ENCODE measurements around the gene CSTA. TPM values are rescaled to one million over a fixed set of nuclear protein-coding genes. Genes with fewer than 3 reads are reported as not detected.

Gene CSTA
- total RNA-seq, 3 donors from 2014 or later = 9.1 to 40.3 (median 15.7) TPM

GRCh38 chr3:122342803-122343202 lies 17.8 kb downstream of the CSTA start:
- Histone ChIP-seq H3K9me3 (no peaks in the 10 kb centered on the region), H3K4me1 (no peaks in the 10 kb centered on the region), H3K27ac (no peak overlapping the region), H3K36me3 (no peaks in the 10 kb centered on the region), H3K27me3 (no peaks in the 10 kb centered on the region), H3K4me3 (no peak overlapping the region)
- intact Hi-C loops (cut with DNase I; ENCODE audit: low total_unique reads) = no loop called here
- TF ChIP-seq CTCF (IDR thresholded peaks at IDR 0.05) = no peak
- TF ChIP-seq POLR2A (IDR thresholded peaks at IDR 0.05) = no peak
- no peak for TF ChIP-seq POLR2AphosphoS5 (IDR thresholded peaks at IDR 0.05)
- no peak for DNase-seq (ENCODE audit: low spot score in 2 of 2)

GRCh38 chr3:122343654-122344053 lies 18.6 kb downstream of the CSTA start:
- Histone ChIP-seq H3K4me1 (no peaks in the 10 kb centered on the region), H3K27me3 (no peaks in the 10 kb centered on the region), H3K36me3 (no peaks in the 10 kb centered on the region), H3K4me3 (no peak overlapping the region), H3K27ac (no peak overlapping the region), H3K9me3 (no peaks in the 10 kb centered on the region)
- no peak for TF ChIP-seq POLR2A (IDR thresholded peaks at IDR 0.05)
- no peak for TF ChIP-seq CTCF (IDR thresholded peaks at IDR 0.05)
- no peak for TF ChIP-seq POLR2AphosphoS5 (IDR thresholded peaks at IDR 0.05)
- DNase-seq (ENCODE audit: low spot score in 2 of 2) = no peak
- intact Hi-C loops (cut with DNase I; ENCODE audit: low total_unique reads) = no loop called here

GRCh38 chr3:122349171-122349570 lies 24.1 kb downstream of the CSTA start:
- Histone ChIP-seq H3K9me3 (no peaks in the 10 kb centered on the region), H3K4me3 (no peak overlapping the region), H3K27me3 (no peaks in the 10 kb centered on the region), H3K4me1 (no peaks in the 10 kb centered on the region), H3K27ac (no peak overlapping the region), H3K36me3 (no peaks in the 10 kb centered on the region)
- intact Hi-C loops (cut with DNase I; ENCODE audit: low total_unique reads) = no loop called here
- no peak for DNase-seq (ENCODE audit: low spot score in 2 of 2)
- TF ChIP-seq POLR2A (IDR thresholded peaks at IDR 0.05) (no peak), POLR2AphosphoS5 (IDR thresholded peaks at IDR 0.05) (no peak), CTCF (IDR thresholded peaks at IDR 0.05) (no peak)

- no peaks in the 10 kb centered on the region for H3K36me3 ChIP-seq
- intact Hi-C loops (cut with DNase I; ENCODE audit: low total_unique reads) = no loop called here
- no peak for DNase-seq (ENCODE audit: low spot score in 2 of 2)
- H3K27me3 ChIP-seq = no peaks in the 10 kb centered on the region
- no peaks in the 10 kb centered on the region for H3K4me1 ChIP-seq
- H3K9me3 ChIP-seq = no peaks in the 10 kb centered on the region
- H3K4me3 ChIP-seq = no peak overlapping the region
- H3K27ac ChIP-seq = no peak overlapping the region
- TF ChIP-seq POLR2AphosphoS5 (IDR thresholded peaks at IDR 0.05) (no peak), POLR2A (IDR thresholded peaks at IDR 0.05) (no peak), CTCF (IDR thresholded peaks at IDR 0.05) (no peak)
These were observed 25.9 kb downstream of the CSTA start for GRCh38 chr3:122350814-122351418.

GRCh38 chr3:122351612-122352011 lies 26.6 kb downstream of the CSTA start:
- H3K36me3 ChIP-seq = no peaks in the 10 kb centered on the region
- no peak overlapping the region for H3K27ac ChIP-seq
- H3K9me3 ChIP-seq = no peaks in the 10 kb centered on the region
- DNase-seq (ENCODE audit: low spot score in 2 of 2) = no peak
- no peaks in the 10 kb centered on the region for H3K4me1 ChIP-seq
- H3K27me3 ChIP-seq = no peaks in the 10 kb centered on the region
- TF ChIP-seq CTCF (IDR thresholded peaks at IDR 0.05) (no peak), POLR2AphosphoS5 (IDR thresholded peaks at IDR 0.05) (no peak), POLR2A (IDR thresholded peaks at IDR 0.05) (no peak)
- intact Hi-C loops (cut with DNase I; ENCODE audit: low total_unique reads) = no loop called here
- H3K4me3 ChIP-seq = no peak overlapping the region
